ENCODE measurements around the gene TRDMT1. TPM values are rescaled to one million over a fixed set of nuclear protein-coding genes. Genes with fewer than 3 reads are reported as not detected.

TRDMT1 gene
- total RNA-seq, 1 experiment from 2014 or later, result 8.3 TPM

GRCh38 chr10:17113889-17114540 lies 87.5 kb downstream of the TRDMT1 start:
- Histone ChIP-seq H3K27ac (ENCODE audit: low read length) (no peak overlapping the region), H3K79me2 (ENCODE audit: low read length) (no peaks in the 10 kb centered on the region), H3K4me1 (ENCODE audit: low read length) (no peaks in the 10 kb centered on the region), H3K36me3 (ENCODE audit: insufficient read depth, low read length) (no peaks in the 10 kb centered on the region), H3K4me3 (ENCODE audit: low read length) (no peak overlapping the region), H4K20me1 (ENCODE audit: insufficient read depth, low read depth, low read length) (no peaks in the 10 kb centered on the region), H3K9me3 (ENCODE audit: low read length) (no peaks in the 10 kb centered on the region), H3K4me2 (ENCODE audit: low read depth, low read length, poor library complexity, severe bottlenecking) (no peak overlapping the region), H2AFZ (ENCODE audit: low read length) (no peak overlapping the region), H3K9me2 (replicated peaks; ENCODE audit: insufficient read depth, low read length) (no peaks in the 10 kb centered on the region), H3K9ac (ENCODE audit: low read length) (no peak overlapping the region), H3K27me3 (ENCODE audit: low read length) (no peaks in the 10 kb centered on the region)
- no peak for DNase-seq

GRCh38 chr10:17113346-17113745 lies 88.1 kb downstream of the TRDMT1 start:
- Histone ChIP-seq H4K20me1 (ENCODE audit: insufficient read depth, low read depth, low read length) (no peaks in the 10 kb centered on the region), H3K27ac (ENCODE audit: low read length) (no peak overlapping the region), H3K9ac (ENCODE audit: low read length) (no peak overlapping the region), H2AFZ (ENCODE audit: low read length) (no peak overlapping the region), H3K27me3 (ENCODE audit: low read length) (no peaks in the 10 kb centered on the region), H3K4me2 (ENCODE audit: low read depth, low read length, poor library complexity, severe bottlenecking) (no peak overlapping the region), H3K9me2 (replicated peaks; ENCODE audit: insufficient read depth, low read length) (no peaks in the 10 kb centered on the region), H3K4me3 (ENCODE audit: low read length) (no peak overlapping the region), H3K9me3 (ENCODE audit: low read length) (no peaks in the 10 kb centered on the region), H3K36me3 (ENCODE audit: insufficient read depth, low read length) (no peaks in the 10 kb centered on the region), H3K79me2 (ENCODE audit: low read length) (no peaks in the 10 kb centered on the region), H3K4me1 (ENCODE audit: low read length) (no peaks in the 10 kb centered on the region)
- DNase-seq, result no peak

- DNase-seq, result no peak
- no peaks in the 10 kb centered on the region for H3K27me3 ChIP-seq (ENCODE audit: low read length)
- H3K4me3 ChIP-seq (ENCODE audit: low read length), result no peak overlapping the region
- H3K9me3 ChIP-seq (ENCODE audit: low read length), result no peaks in the 10 kb centered on the region
- no peak overlapping the region for H3K4me2 ChIP-seq (ENCODE audit: low read depth, low read length, poor library complexity, severe bottlenecking)
- no peak overlapping the region for H3K9ac ChIP-seq (ENCODE audit: low read length)
- no peak overlapping the region for H3K27ac ChIP-seq (ENCODE audit: low read length)
- H3K36me3 ChIP-seq (ENCODE audit: insufficient read depth, low read length), result no peaks in the 10 kb centered on the region
- no peaks in the 10 kb centered on the region for H3K4me1 ChIP-seq (ENCODE audit: low read length)
- no peaks in the 10 kb centered on the region for H3K9me2 ChIP-seq (replicated peaks; ENCODE audit: insufficient read depth, low read length)
- H4K20me1 ChIP-seq (ENCODE audit: insufficient read depth, low read depth, low read length), result no peaks in the 10 kb centered on the region
- H3K79me2 ChIP-seq (ENCODE audit: low read length), result no peaks in the 10 kb centered on the region
- H2AFZ ChIP-seq (ENCODE audit: low read length), result no peak overlapping the region
These were observed 88.9 kb downstream of the TRDMT1 start for GRCh38 chr10:17112566-17112965.

GRCh38 chr10:17109475-17110207 lies 91.8 kb downstream of the TRDMT1 start:
- H3K4me2 ChIP-seq (ENCODE audit: low read depth, low read length, poor library complexity, severe bottlenecking), result no peak overlapping the region
- no peak for DNase-seq

GRCh38 chr10:17109046-17109445 lies 92.4 kb downstream of the TRDMT1 start:
- Histone ChIP-seq H2AFZ (ENCODE audit: low read length) (no peak overlapping the region), H3K27ac (ENCODE audit: low read length) (no peak overlapping the region), H3K4me2 (ENCODE audit: low read depth, low read length, poor library complexity, severe bottlenecking) (no peak overlapping the region), H3K4me1 (ENCODE audit: low read length) (no peaks in the 10 kb centered on the region), H3K27me3 (ENCODE audit: low read length) (no peaks in the 10 kb centered on the region), H3K79me2 (ENCODE audit: low read length) (no peaks in the 10 kb centered on the region), H3K9me3 (ENCODE audit: low read length) (no peaks in the 10 kb centered on the region), H3K9ac (ENCODE audit: low read length) (no peak overlapping the region), H3K4me3 (ENCODE audit: low read length) (no peak overlapping the region), H3K36me3 (ENCODE audit: insufficient read depth, low read length) (no peaks in the 10 kb centered on the region), H3K9me2 (replicated peaks; ENCODE audit: insufficient read depth, low read length) (no peaks in the 10 kb centered on the region), H4K20me1 (ENCODE audit: insufficient read depth, low read depth, low read length) (no peaks in the 10 kb centered on the region)
- no peak for DNase-seq

More at GRCh38 chr10:17109475-17110207, 91.8 kb downstream of the TRDMT1 start:
- Histone ChIP-seq H3K27me3 (ENCODE audit: low read length) (no peaks in the 10 kb centered on the region), H3K79me2 (ENCODE audit: low read length) (no peaks in the 10 kb centered on the region), H4K20me1 (ENCODE audit: insufficient read depth, low read depth, low read length) (no peaks in the 10 kb centered on the region), H3K4me3 (ENCODE audit: low read length) (no peak overlapping the region), H3K4me1 (ENCODE audit: low read length) (no peaks in the 10 kb centered on the region), H3K9me3 (ENCODE audit: low read length) (no peaks in the 10 kb centered on the region), H3K9me2 (replicated peaks; ENCODE audit: insufficient read depth, low read length) (no peaks in the 10 kb centered on the region), H3K36me3 (ENCODE audit: insufficient read depth, low read length) (no peaks in the 10 kb centered on the region), H3K27ac (ENCODE audit: low read length) (no peak overlapping the region), H3K9ac (ENCODE audit: low read length) (no peak overlapping the region), H2AFZ (ENCODE audit: low read length) (no peak overlapping the region)

- Histone ChIP-seq H3K9me3 (ENCODE audit: low read length) (no peaks in the 10 kb centered on the region), H3K4me1 (ENCODE audit: low read length) (no peaks in the 10 kb centered on the region), H3K4me3 (ENCODE audit: low read length) (no peak overlapping the region), H3K36me3 (ENCODE audit: insufficient read depth, low read length) (no peaks in the 10 kb centered on the region), H3K9me2 (replicated peaks; ENCODE audit: insufficient read depth, low read length) (no peaks in the 10 kb centered on the region), H3K27me3 (ENCODE audit: low read length) (no peaks in the 10 kb centered on the region), H2AFZ (ENCODE audit: low read length) (no peak overlapping the region), H4K20me1 (ENCODE audit: insufficient read depth, low read depth, low read length) (no peaks in the 10 kb centered on the region), H3K79me2 (ENCODE audit: low read length) (no peaks in the 10 kb centered on the region), H3K4me2 (ENCODE audit: low read depth, low read length, poor library complexity, severe bottlenecking) (no peak overlapping the region), H3K9ac (ENCODE audit: low read length) (no peak overlapping the region), H3K27ac (ENCODE audit: low read length) (no peak overlapping the region)
- no peak for DNase-seq
These were observed 94.5 kb downstream of the TRDMT1 start for GRCh38 chr10:17106991-17107390.

GRCh38 chr10:17101910-17102266 lies 99.6 kb downstream of the TRDMT1 start:
- Histone ChIP-seq H3K9ac (ENCODE audit: low read length) (no peak overlapping the region), H4K20me1 (ENCODE audit: insufficient read depth, low read depth, low read length) (no peaks in the 10 kb centered on the region), H3K9me3 (ENCODE audit: low read length) (no peaks in the 10 kb centered on the region), H2AFZ (ENCODE audit: low read length) (no peak overlapping the region), H3K36me3 (ENCODE audit: insufficient read depth, low read length) (no peaks in the 10 kb centered on the region), H3K9me2 (replicated peaks; ENCODE audit: insufficient read depth, low read length) (no peaks in the 10 kb centered on the region), H3K27me3 (ENCODE audit: low read length) (no peaks in the 10 kb centered on the region), H3K4me2 (ENCODE audit: low read depth, low read length, poor library complexity, severe bottlenecking) (no peak overlapping the region), H3K4me1 (ENCODE audit: low read length) (no peaks in the 10 kb centered on the region), H3K4me3 (ENCODE audit: low read length) (no peak overlapping the region), H3K79me2 (ENCODE audit: low read length) (no peaks in the 10 kb centered on the region), H3K27ac (ENCODE audit: low read length) (no peak overlapping the region)
- no peak for DNase-seq

- H4K20me1 ChIP-seq (ENCODE audit: insufficient read depth, low read depth, low read length), result no peaks in the 10 kb centered on the region
- H2AFZ ChIP-seq (ENCODE audit: low read length), result no peak overlapping the region
- no peaks in the 10 kb centered on the region for H3K79me2 ChIP-seq (ENCODE audit: low read length)
- no peak overlapping the region for H3K4me3 ChIP-seq (ENCODE audit: low read length)
- no peak overlapping the region for H3K9ac ChIP-seq (ENCODE audit: low read length)
- H3K36me3 ChIP-seq (ENCODE audit: insufficient read depth, low read length), result no peaks in the 10 kb centered on the region
- H3K4me1 ChIP-seq (ENCODE audit: low read length), result no peaks in the 10 kb centered on the region
- H3K4me2 ChIP-seq (ENCODE audit: low read depth, low read length, poor library complexity, severe bottlenecking), result no peak overlapping the region
- DNase-seq, result no peak
- H3K27ac ChIP-seq (ENCODE audit: low read length), result no peak overlapping the region
- H3K9me2 ChIP-seq (replicated peaks; ENCODE audit: insufficient read depth, low read length), result no peaks in the 10 kb centered on the region
- H3K27me3 ChIP-seq (ENCODE audit: low read length), result no peaks in the 10 kb centered on the region
- H3K9me3 ChIP-seq (ENCODE audit: low read length), result no peaks in the 10 kb centered on the region
These were observed 100.1 kb downstream of the TRDMT1 start for GRCh38 chr10:17101257-17101909.
